ENCODE results near the gene HMCN1.

HMCN1 gene

DNA sequence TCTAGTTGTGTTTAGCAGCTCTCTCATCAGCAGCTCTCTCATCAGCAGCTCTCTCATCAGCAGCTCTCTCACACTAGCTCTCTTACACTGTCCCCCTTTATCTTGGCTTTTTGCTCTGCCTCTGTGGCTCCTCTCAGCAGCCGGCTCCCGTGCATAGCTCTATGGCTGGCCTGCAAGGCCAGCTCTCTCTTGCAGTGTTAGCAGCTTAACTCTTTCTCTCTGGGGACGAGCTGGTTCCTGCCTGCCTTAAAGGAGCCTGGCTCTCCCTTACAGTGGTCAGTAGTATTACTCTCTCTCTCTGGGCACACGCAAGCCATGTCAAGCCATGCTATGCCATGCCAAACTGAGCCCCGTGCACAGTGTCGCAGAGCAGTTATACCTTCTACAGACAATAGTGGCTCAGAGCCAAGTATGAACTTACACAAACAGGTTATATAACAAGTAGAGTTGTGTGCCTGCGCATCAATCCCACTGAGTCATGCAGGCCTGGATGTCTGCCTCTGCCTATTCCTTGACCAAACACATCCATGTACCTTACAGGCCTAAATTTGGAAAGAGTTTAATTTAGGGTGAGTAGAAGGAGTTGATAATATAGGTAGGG is 345.0 kb downstream of the HMCN1 start:
- no peaks in the 10 kb centered on the region for H4K20me1 ChIP-seq (ENCODE audit: low read depth, low read length)
- H3K36me3 ChIP-seq (ENCODE audit: low read length): no peaks in the 10 kb centered on the region
- TF ChIP-seq, protein P1, sequence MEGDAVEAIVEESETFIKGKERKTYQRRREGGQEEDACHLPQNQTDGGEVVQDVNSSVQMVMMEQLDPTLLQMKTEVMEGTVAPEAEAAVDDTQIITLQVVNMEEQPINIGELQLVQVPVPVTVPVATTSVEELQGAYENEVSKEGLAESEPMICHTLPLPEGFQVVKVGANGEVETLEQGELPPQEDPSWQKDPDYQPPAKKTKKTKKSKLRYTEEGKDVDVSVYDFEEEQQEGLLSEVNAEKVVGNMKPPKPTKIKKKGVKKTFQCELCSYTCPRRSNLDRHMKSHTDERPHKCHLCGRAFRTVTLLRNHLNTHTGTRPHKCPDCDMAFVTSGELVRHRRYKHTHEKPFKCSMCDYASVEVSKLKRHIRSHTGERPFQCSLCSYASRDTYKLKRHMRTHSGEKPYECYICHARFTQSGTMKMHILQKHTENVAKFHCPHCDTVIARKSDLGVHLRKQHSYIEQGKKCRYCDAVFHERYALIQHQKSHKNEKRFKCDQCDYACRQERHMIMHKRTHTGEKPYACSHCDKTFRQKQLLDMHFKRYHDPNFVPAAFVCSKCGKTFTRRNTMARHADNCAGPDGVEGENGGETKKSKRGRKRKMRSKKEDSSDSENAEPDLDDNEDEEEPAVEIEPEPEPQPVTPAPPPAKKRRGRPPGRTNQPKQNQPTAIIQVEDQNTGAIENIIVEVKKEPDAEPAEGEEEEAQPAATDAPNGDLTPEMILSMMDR (IDR thresholded peaks at IDR 0.05; ENCODE audit: insufficient read depth, low read length, poor library complexity, severe bottlenecking): no peak
- no peak for TF ChIP-seq EZH2phosphoT487 (conservative IDR thresholded peaks at IDR 0.05; ENCODE audit: low read length)
- no peaks in the 10 kb centered on the region for H3K79me2 ChIP-seq (ENCODE audit: insufficient read depth, low read length)
- H2AFZ ChIP-seq (ENCODE audit: low read depth, low read length, severe bottlenecking): no peak overlapping the region
- H3K27ac ChIP-seq (ENCODE audit: low read depth, low read length): no peak overlapping the region
- no peak overlapping the region for H3K4me2 ChIP-seq (ENCODE audit: low read depth, low read length, poor library complexity, severe bottlenecking)
- H3K9ac ChIP-seq (ENCODE audit: low read length): no peak overlapping the region
- no peaks in the 10 kb centered on the region for H3K27me3 ChIP-seq (ENCODE audit: low read length)
- no peaks in the 10 kb centered on the region for H3K9me3 ChIP-seq (ENCODE audit: insufficient read depth, low read length)
- no peaks in the 10 kb centered on the region for H3F3A ChIP-seq (ENCODE audit: insufficient read depth)
- no peaks in the 10 kb centered on the region for H3K9me2 ChIP-seq (replicated peaks; ENCODE audit: insufficient read depth, low read length)
- no peak overlapping the region for H3K4me3 ChIP-seq (ENCODE audit: insufficient read depth, low read length, poor library complexity, severe bottlenecking)

DNA sequence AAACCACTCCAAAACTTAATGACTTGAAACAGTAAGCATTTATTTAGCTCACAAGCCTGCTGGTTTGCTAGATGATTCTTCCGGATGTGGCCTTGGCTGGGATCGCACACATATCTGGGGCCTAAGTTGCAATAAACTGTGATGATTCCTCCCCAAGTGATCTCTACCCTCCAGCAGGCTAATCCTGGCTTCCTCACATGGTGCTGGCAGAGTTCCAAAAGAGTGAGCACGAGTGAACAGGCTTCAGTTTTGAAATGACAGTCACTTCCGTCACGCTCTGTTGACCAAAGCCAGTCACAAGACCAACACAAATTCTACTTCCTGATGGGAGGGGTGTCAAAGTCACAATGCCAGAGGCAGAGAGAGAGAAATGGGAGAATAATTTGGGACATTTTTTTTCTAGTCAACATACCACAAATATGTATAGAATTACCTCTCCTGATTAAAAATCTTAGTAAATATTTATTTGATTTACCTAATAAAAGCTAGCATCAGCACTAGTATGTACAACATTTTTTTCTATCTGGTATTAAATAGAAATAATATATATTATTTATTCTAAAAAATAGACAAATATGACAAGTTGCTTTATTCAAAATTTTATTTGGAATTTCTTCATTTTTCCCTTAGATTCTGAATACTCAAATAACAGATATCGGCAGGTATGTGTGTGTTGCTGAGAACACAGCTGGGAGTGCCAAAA is 348.2 kb downstream of the HMCN1 start:
- no peaks in the 10 kb centered on the region for H4K20me1 ChIP-seq (ENCODE audit: low read depth, low read length)
- H3K36me3 ChIP-seq (ENCODE audit: low read length): no peaks in the 10 kb centered on the region
- no peaks in the 10 kb centered on the region for H3K27me3 ChIP-seq (ENCODE audit: low read length)
- no peaks in the 10 kb centered on the region for H3K79me2 ChIP-seq (ENCODE audit: insufficient read depth, low read length)
- no peaks in the 10 kb centered on the region for H3K9me3 ChIP-seq (ENCODE audit: insufficient read depth, low read length)
- H3K4me2 ChIP-seq (ENCODE audit: low read depth, low read length, poor library complexity, severe bottlenecking): peak overlapping the region; percentile 51
- H3K9me2 ChIP-seq (replicated peaks; ENCODE audit: insufficient read depth, low read length): no peaks in the 10 kb centered on the region
- H3K27ac ChIP-seq (ENCODE audit: low read depth, low read length): no peak overlapping the region
- no peak for TF ChIP-seq EZH2phosphoT487 (conservative IDR thresholded peaks at IDR 0.05; ENCODE audit: low read length)
- TF ChIP-seq, protein P1 (IDR thresholded peaks at IDR 0.05; ENCODE audit: insufficient read depth, low read length, poor library complexity, severe bottlenecking): no peak
- no peaks in the 10 kb centered on the region for H3F3A ChIP-seq (ENCODE audit: insufficient read depth)
- H3K4me3 ChIP-seq (ENCODE audit: insufficient read depth, low read length, poor library complexity, severe bottlenecking): no peak overlapping the region
- H3K9ac ChIP-seq (ENCODE audit: low read length): no peak overlapping the region
- H2AFZ ChIP-seq (ENCODE audit: low read depth, low read length, severe bottlenecking): peak overlapping the region; percentile 55

DNA sequence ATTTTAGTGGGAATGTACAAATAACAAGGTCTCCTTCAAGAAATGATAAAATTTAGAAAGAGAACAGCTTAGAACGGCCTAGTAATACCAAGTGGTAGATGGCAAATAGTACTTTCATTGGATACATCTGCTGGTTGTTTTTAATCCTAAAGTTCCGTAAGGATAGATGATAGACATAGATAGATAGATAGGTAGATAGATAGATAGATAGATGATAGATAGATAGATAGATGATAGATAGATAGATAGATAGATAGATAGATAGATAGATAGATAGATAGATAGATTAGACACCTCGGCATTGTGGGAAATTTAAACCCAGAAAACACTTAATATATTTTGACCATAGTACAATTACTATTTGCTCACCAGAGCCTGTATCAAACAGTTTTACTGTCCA is 352.4 kb downstream of the HMCN1 start:
- Histone ChIP-seq H3K36me3 (ENCODE audit: low read length) (no peaks in the 10 kb centered on the region), H2AFZ (ENCODE audit: low read depth, low read length, severe bottlenecking) (no peak overlapping the region), H3F3A (ENCODE audit: insufficient read depth) (no peaks in the 10 kb centered on the region), H3K4me2 (ENCODE audit: low read depth, low read length, poor library complexity, severe bottlenecking) (no peak overlapping the region), H3K79me2 (ENCODE audit: insufficient read depth, low read length) (no peaks in the 10 kb centered on the region), H3K9ac (ENCODE audit: low read length) (no peak overlapping the region), H4K20me1 (ENCODE audit: low read depth, low read length) (no peaks in the 10 kb centered on the region), H3K4me3 (ENCODE audit: insufficient read depth, low read length, poor library complexity, severe bottlenecking) (no peak overlapping the region), H3K27me3 (ENCODE audit: low read length) (no peaks in the 10 kb centered on the region), H3K9me2 (replicated peaks; ENCODE audit: insufficient read depth, low read length) (no peaks in the 10 kb centered on the region), H3K9me3 (ENCODE audit: insufficient read depth, low read length) (no peaks in the 10 kb centered on the region), H3K27ac (ENCODE audit: low read depth, low read length) (no peak overlapping the region)
- TF ChIP-seq, protein P1 (IDR thresholded peaks at IDR 0.05; ENCODE audit: insufficient read depth, low read length, poor library complexity, severe bottlenecking): no peak
- no peak for TF ChIP-seq EZH2phosphoT487 (conservative IDR thresholded peaks at IDR 0.05; ENCODE audit: low read length)
